CD4-positive, alpha-beta memory T cell (primary cell): ENCODE data around the gene PEF1. TPM values are rescaled to one million over a fixed set of nuclear protein-coding genes. Genes with fewer than 3 reads are reported as not detected.

Experiments
- CTCF ChIA-PET: fragments of 350-600 bp; sonication (Branson Sonifier 250); formaldehyde crosslinking; loops from one replicate; lab custom pipeline; 2021; ENCODE audit warnings: inconsistent platforms; ENCODE audit not compliant: partially characterized antibody; lab: Charles Lee
- POLR2A ChIA-PET: fragments of 350-600 bp; sonication (Branson Sonifier 250); formaldehyde crosslinking; loops from one replicate; lab custom pipeline; 2021; ENCODE audit not compliant: partially characterized antibody; lab: Charles Lee
- DNase-seq, 5 donors: peaks; one replicate each; pipeline versions ENCODE4 v3.0.0 to v3.0.0-alpha.2; 2020 to 2022; ENCODE audit warnings: mixed read lengths in 1 of 5
- H3K27ac ChIP-seq: one replicate; pipeline ENCODE4 v1.7.0; 2013; ENCODE audit warnings: low read depth, low read length
- H3K27me3 ChIP-seq: 2 replicates; pipeline ENCODE4 v1.7.0; 2013; ENCODE audit warnings: mild to moderate bottlenecking, low read length, moderate library complexity; ENCODE audit not compliant: insufficient read depth
- H3K36me3 ChIP-seq: 2 replicates; pipeline ENCODE4 v1.7.0; 2013; ENCODE audit warnings: mild to moderate bottlenecking, low read length, moderate library complexity; ENCODE audit not compliant: insufficient read depth
- H3K4me1 ChIP-seq: 2 replicates; pipeline ENCODE4 v1.7.0; 2013; ENCODE audit warnings: mild to moderate bottlenecking, low read length, moderate library complexity; ENCODE audit not compliant: insufficient read depth
- H3K4me3 ChIP-seq, 2 donors: one replicate each; pipeline ENCODE4 v1.7.0; 2013; ENCODE audit warnings: low read length in 2 of 2, mild to moderate bottlenecking in 1 of 2
- H3K9me3 ChIP-seq, 2 donors: one replicate each; pipeline ENCODE4 v1.7.0; 2013; ENCODE audit warnings: low read length in 2 of 2, control low read depth in 1 of 2; ENCODE audit not compliant: control insufficient read depth in 1 of 2
- H3K27ac Mint-ChIP-seq, 7 donors: one replicate each; pipeline ENCODE4 v1.8.0; 2020 to 2021; ENCODE audit warnings: mixed read lengths in 7 of 7, mild to moderate bottlenecking in 6 of 7, inconsistent platforms in 3 of 7, moderate library complexity in 3 of 7
- H3K27me3 Mint-ChIP-seq, 2 donors: one replicate each; pipeline ENCODE4 v1.8.0; 2020 to 2021; ENCODE audit warnings: mixed read lengths in 2 of 2
- H3K36me3 Mint-ChIP-seq, 2 donors: one replicate each; pipeline ENCODE4 v1.8.0; 2020 to 2021; ENCODE audit warnings: mixed read lengths in 2 of 2, inconsistent platforms in 1 of 2, mild to moderate bottlenecking in 1 of 2
- H3K4me1 Mint-ChIP-seq, 4 donors: one replicate each; pipeline ENCODE4 v1.8.0; 2020 to 2021; ENCODE audit warnings: mixed read lengths in 4 of 4, mild to moderate bottlenecking in 1 of 4
- H3K4me3 Mint-ChIP-seq, 8 donors: one replicate each; pipeline ENCODE4 v1.8.0; 2020 to 2021; ENCODE audit warnings: mixed read lengths in 8 of 8, mild to moderate bottlenecking in 7 of 8, moderate library complexity in 6 of 8, inconsistent platforms in 3 of 8
- H3K9me3 Mint-ChIP-seq, 8 donors: one replicate each; pipeline ENCODE4 v1.8.0; 2020 to 2021; ENCODE audit warnings: mixed read lengths in 8 of 8, mild to moderate bottlenecking in 5 of 8, inconsistent platforms in 3 of 8, moderate library complexity in 1 of 8
- intact Hi-C: fragments of 100-400 bp; cut with micrococcal nuclease; formaldehyde crosslinking; loops from one replicate; pipeline ENCODE4 v1.15.1; 2023
- polyA plus RNA-seq, 2 donors: library from polyadenylated mRNA; unstranded; fragments of 300-500 nt; fragmentation: Illumina TruSeq; gene quantifications; one replicate each; pipeline ENCODE4 v1.2.3, GENCODE V29; 2021
- total RNA-seq, 2 experiments: library from RNA; stranded (reverse); gene quantifications; one replicate each; pipeline ENCODE4 v1.2.3, GENCODE V29; 2021

The PEF1 gene
- total and polyA plus RNA-seq, 4 experiments from 2014 or later = 39.1 to 124 (median 63.2) TPM

GRCh38 chr1:31626223-31627207 is 18.2 kb downstream of the PEF1 start:
- CTCF ChIA-PET = interaction anchor here (1.1 kb wide), 1 partner anchor 35 kb away, joined by 3 read pairs; no protein-coding TSS in a partner anchor
- no peaks in the 10 kb centered on the region for H3K9me3 ChIP-seq
- peak overlapping the region in 3 of 7 donors; percentile 48 to 74 (median 58) for H3K27ac Mint-ChIP-seq

DNA sequence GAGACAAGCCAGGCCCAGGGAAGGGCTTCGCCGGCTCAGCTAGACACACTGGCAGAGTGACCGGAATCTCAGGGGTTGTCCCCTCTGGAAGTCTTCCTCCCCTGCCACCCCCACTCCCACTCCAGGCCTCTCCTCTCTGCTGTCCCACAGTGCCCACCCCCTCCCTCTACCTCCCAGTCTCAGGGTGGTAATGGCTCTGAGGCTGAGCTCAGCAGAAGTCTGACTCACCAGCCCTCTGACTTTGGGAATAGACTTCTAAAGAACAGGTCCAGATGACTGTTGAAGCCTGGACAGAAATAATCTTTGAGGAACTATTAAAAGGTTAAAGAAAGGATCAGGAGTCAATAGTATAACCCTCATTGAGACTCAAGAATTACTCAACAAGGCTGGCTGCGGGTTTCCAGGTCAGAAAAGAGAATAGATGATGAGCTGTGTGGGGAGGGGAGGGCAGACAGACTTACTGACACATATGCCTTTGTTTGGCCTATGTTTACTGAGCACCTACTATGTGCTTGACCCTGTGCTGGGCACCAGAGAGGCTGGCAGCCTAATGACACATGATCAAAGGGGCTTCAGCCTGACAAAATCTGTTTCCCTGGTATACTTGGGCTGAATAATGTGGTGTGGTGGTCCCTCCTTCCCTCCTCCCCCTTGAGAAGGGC is 19.0 kb downstream of the PEF1 start:
- CTCF ChIA-PET = interaction anchor here (1.1 kb wide), 1 partner anchor 34 kb away, joined by 3 read pairs; no protein-coding TSS in a partner anchor
- POLR2A ChIA-PET = interaction anchor here (1.2 kb wide), 1 partner anchor 12 kb away, joined by 3 read pairs; no protein-coding TSS in a partner anchor
- Mint-ChIP-seq H3K27ac (no peak overlapping the region), H3K4me1 (peaks cover 0 to 6% (median 3%) of the 10 kb centered on the region in 4 donors), H3K36me3 (peaks cover 32 to 46% of the 10 kb centered on the region in 2 donors), H3K9me3 (no peaks in the 10 kb centered on the region), H3K4me3 (no peak overlapping the region), H3K27me3 (no peaks in the 10 kb centered on the region)
- Histone ChIP-seq H3K27ac (no peak overlapping the region), H3K4me1 (no peaks in the 10 kb centered on the region), H3K9me3 (no peaks in the 10 kb centered on the region), H3K4me3 (no peak overlapping the region), H3K36me3 (peaks cover 34% of the 10 kb centered on the region), H3K27me3 (no peaks in the 10 kb centered on the region)
- peak in 1 of 5 donors; percentile 27 for DNase-seq
- intact Hi-C loops = no loop called here

More at GRCh38 chr1:31626223-31627207, 18.2 kb downstream of the PEF1 start:
- no peaks in the 10 kb centered on the region for H3K27me3 Mint-ChIP-seq
- no peak overlapping the region for H3K4me3 ChIP-seq
- intact Hi-C loops = no loop called here
- POLR2A ChIA-PET = interaction anchor here (1.2 kb wide), 1 partner anchor 13 kb away, joined by 3 read pairs; no protein-coding TSS in a partner anchor
- H3K36me3 Mint-ChIP-seq = peaks cover 36 to 54% of the 10 kb centered on the region in 2 donors
- H3K27ac ChIP-seq = no peak overlapping the region
- no peak overlapping the region for H3K4me3 Mint-ChIP-seq
- peaks cover 0 to 6% (median 3%) of the 10 kb centered on the region in 4 donors for H3K4me1 Mint-ChIP-seq
- DNase-seq = peak in 1 of 5 donors; percentile 7
- H3K4me1 ChIP-seq = no peaks in the 10 kb centered on the region
- H3K27me3 ChIP-seq = no peaks in the 10 kb centered on the region
- no peaks in the 10 kb centered on the region for H3K9me3 Mint-ChIP-seq
- H3K36me3 ChIP-seq = peaks cover 42% of the 10 kb centered on the region

- no peak overlapping the region for H3K4me3 Mint-ChIP-seq
- H3K27me3 ChIP-seq = no peaks in the 10 kb centered on the region
- peaks cover 26% of the 10 kb centered on the region for H3K36me3 ChIP-seq
- no peak overlapping the region for H3K4me3 ChIP-seq
- intact Hi-C loops = no loop called here
- H3K27me3 Mint-ChIP-seq = no peaks in the 10 kb centered on the region
- peak overlapping the region in 1 of 7 donors; percentile 30 for H3K27ac Mint-ChIP-seq
- H3K4me1 Mint-ChIP-seq = peaks cover 0 to 6% (median 3%) of the 10 kb centered on the region in 4 donors
- no peak for DNase-seq
- no peaks in the 10 kb centered on the region for H3K9me3 Mint-ChIP-seq
- ChIA-PET POLR2A (no interaction called here), CTCF (interaction anchor here (1.1 kb wide), 1 partner anchor 33 kb away, joined by 3 read pairs; no protein-coding TSS in a partner anchor)
- no peaks in the 10 kb centered on the region for H3K9me3 ChIP-seq
- no peak overlapping the region for H3K27ac ChIP-seq
- H3K36me3 Mint-ChIP-seq = peaks cover 24 to 38% of the 10 kb centered on the region in 2 donors
- H3K4me1 ChIP-seq = no peaks in the 10 kb centered on the region
Observed at GRCh38 chr1:31624731-31625514, 19.8 kb downstream of the PEF1 start.

DNA sequence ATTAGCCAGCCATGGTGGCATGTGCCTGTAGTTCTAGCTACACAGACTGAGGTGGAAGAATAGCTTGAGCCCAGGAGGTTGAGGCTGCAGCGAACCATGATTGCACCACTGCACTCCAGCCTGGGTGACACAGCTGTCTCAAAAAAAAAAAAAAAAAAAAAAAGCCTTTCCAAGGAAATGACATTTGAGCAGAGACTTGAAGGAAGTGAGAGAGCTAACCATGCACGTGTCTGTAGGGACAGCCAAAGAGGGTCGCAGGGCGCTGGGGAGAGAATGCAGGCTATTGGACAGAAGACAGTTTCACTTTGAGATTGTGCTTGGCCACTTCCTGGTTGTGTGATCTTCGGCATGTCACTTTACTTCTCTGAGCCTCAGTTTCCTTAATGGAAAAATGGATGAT is 20.4 kb downstream of the PEF1 start:
- H3K4me1 ChIP-seq = no peaks in the 10 kb centered on the region
- CTCF ChIA-PET = no interaction called here
- Mint-ChIP-seq H3K36me3 (peaks cover 18 to 32% of the 10 kb centered on the region in 2 donors), H3K4me3 (peak overlapping the region in 1 of 8 donors; percentile 29), H3K27me3 (peaks cover 2 to 3% of the 10 kb centered on the region in 2 donors), H3K4me1 (peaks cover 0 to 7% (median 4%) of the 10 kb centered on the region in 4 donors), H3K27ac (peak overlapping the region in 1 of 7 donors; percentile 30), H3K9me3 (peaks cover 0 to 4% (median 0%) of the 10 kb centered on the region in 8 donors)
- no peaks in the 10 kb centered on the region for H3K27me3 ChIP-seq
- H3K27ac ChIP-seq = no peak overlapping the region
- intact Hi-C loops = no loop called here
- H3K9me3 ChIP-seq = no peaks in the 10 kb centered on the region
- no peak for DNase-seq
- no peak overlapping the region for H3K4me3 ChIP-seq
- POLR2A ChIA-PET = no interaction called here
- peaks cover 20% of the 10 kb centered on the region for H3K36me3 ChIP-seq

GRCh38 chr1:31623365-31623764 is 21.3 kb downstream of the PEF1 start:
- H3K27ac Mint-ChIP-seq = no peak overlapping the region
- POLR2A ChIA-PET = no interaction called here

GRCh38 chr1:31621847-31622730 is 22.6 kb downstream of the PEF1 start:
- intact Hi-C loops = no loop called here
- Histone ChIP-seq H3K27me3 (peaks cover 10% of the 10 kb centered on the region), H3K9me3 (no peaks in the 10 kb centered on the region), H3K36me3 (no peaks in the 10 kb centered on the region), H3K4me1 (peaks cover 8% of the 10 kb centered on the region), H3K4me3 (no peak overlapping the region), H3K27ac (no peak overlapping the region)
- CTCF ChIA-PET = no interaction called here
- Mint-ChIP-seq H3K4me1 (peaks cover 5 to 9% (median 9%) of the 10 kb centered on the region in 4 donors), H3K27ac (peak overlapping the region in 1 of 7 donors; percentile 41), H3K4me3 (no peak overlapping the region), H3K36me3 (peaks cover 4 to 12% of the 10 kb centered on the region in 2 donors), H3K9me3 (peaks cover 0 to 4% (median 0%) of the 10 kb centered on the region in 8 donors), H3K27me3 (peaks cover 9% of the 10 kb centered on the region in 2 donors)
- peak in 1 of 5 donors; percentile 16 for DNase-seq
- POLR2A ChIA-PET = no interaction called here

More at GRCh38 chr1:31623365-31623764, 21.3 kb downstream of the PEF1 start:
- H3K36me3 ChIP-seq = peaks cover 11% of the 10 kb centered on the region
- peaks cover 6% of the 10 kb centered on the region in 2 donors for H3K27me3 Mint-ChIP-seq
- H3K27me3 ChIP-seq = peaks cover 6% of the 10 kb centered on the region
- peak in 1 of 5 donors; percentile 5 for DNase-seq
- peaks cover 1 to 7% (median 4%) of the 10 kb centered on the region in 4 donors for H3K4me1 Mint-ChIP-seq
- H3K4me1 ChIP-seq = peaks cover under 1% of the 10 kb centered on the region
- H3K9me3 ChIP-seq = no peaks in the 10 kb centered on the region
- intact Hi-C loops = no loop called here
- H3K27ac ChIP-seq = no peak overlapping the region
- CTCF ChIA-PET = no interaction called here
- peaks cover 0 to 4% (median 0%) of the 10 kb centered on the region in 8 donors for H3K9me3 Mint-ChIP-seq
- H3K4me3 ChIP-seq = no peak overlapping the region
- peaks cover 9 to 22% of the 10 kb centered on the region in 2 donors for H3K36me3 Mint-ChIP-seq
- no peak overlapping the region for H3K4me3 Mint-ChIP-seq
